Measurements from ENCODE around the gene CEP72. TPM values are rescaled to one million over a fixed set of nuclear protein-coding genes. Genes with fewer than 3 reads are reported as not detected.

The CEP72 gene
- total RNA-seq, 4 donors from 2014 or later: 0.83 to 1.8 (median 1.5) TPM

DNA sequence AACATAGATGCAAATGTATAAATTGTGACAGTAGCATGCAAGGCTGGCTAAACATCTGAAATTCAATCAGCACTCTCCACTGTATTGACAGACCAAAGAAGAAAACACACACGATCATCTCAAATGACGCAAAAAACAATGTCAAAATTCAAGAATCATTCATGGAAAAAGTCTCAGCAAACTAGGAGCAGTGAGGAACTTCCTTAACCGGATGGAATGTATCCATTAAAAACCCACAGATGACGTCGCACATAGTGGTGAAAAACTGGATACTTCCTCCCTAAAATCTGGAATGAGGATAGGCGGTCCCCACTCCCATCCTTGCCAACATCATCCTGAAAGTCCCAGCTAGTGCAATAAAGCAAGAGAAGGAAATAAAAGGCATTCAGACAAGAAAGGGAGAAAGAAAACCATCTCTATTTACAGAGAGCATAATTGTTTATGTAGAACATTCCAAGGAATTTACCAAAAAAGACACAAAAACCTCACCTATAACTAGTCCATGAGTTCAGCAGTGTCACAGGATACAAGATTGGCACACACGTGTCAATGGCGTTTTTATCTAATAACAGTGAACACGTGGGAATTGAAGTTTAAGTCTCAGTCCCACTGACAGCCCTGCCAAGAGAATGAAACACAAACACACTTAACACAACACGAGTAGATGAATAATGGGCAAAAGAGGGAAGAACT, 14.1 kb upstream of the CEP72 start:
- Histone ChIP-seq H3K9me3 (no peaks in the 10 kb centered on the region), H3K4me1 (no peaks in the 10 kb centered on the region), H3K4me3 (no peak overlapping the region), H3K27ac (replicated peaks in 1 of 4) (no peak overlapping the region), H3K27me3 (peaks cover 0 to 66% (median 6%) of the 10 kb centered on the region in 4 donors), H3K36me3 (no peaks in the 10 kb centered on the region)
- WGBS: 51% methylated on average over 10 of the region's 10 CpGs
- no peak for DNase-seq (ENCODE audit: extremely low spot score)
- no peak for TF ChIP-seq EP300 (IDR thresholded peaks at IDR 0.05)
- TF ChIP-seq, protein P1, sequence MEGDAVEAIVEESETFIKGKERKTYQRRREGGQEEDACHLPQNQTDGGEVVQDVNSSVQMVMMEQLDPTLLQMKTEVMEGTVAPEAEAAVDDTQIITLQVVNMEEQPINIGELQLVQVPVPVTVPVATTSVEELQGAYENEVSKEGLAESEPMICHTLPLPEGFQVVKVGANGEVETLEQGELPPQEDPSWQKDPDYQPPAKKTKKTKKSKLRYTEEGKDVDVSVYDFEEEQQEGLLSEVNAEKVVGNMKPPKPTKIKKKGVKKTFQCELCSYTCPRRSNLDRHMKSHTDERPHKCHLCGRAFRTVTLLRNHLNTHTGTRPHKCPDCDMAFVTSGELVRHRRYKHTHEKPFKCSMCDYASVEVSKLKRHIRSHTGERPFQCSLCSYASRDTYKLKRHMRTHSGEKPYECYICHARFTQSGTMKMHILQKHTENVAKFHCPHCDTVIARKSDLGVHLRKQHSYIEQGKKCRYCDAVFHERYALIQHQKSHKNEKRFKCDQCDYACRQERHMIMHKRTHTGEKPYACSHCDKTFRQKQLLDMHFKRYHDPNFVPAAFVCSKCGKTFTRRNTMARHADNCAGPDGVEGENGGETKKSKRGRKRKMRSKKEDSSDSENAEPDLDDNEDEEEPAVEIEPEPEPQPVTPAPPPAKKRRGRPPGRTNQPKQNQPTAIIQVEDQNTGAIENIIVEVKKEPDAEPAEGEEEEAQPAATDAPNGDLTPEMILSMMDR (IDR thresholded peaks at IDR 0.05): no peak
- no peak for TF ChIP-seq POLR2A (IDR thresholded peaks at IDR 0.05; ENCODE audit: low read depth)
- TF ChIP-seq POLR2AphosphoS5 (IDR thresholded peaks at IDR 0.05): no peak
- intact Hi-C loops (cut with DNase I): no loop called here

DNA sequence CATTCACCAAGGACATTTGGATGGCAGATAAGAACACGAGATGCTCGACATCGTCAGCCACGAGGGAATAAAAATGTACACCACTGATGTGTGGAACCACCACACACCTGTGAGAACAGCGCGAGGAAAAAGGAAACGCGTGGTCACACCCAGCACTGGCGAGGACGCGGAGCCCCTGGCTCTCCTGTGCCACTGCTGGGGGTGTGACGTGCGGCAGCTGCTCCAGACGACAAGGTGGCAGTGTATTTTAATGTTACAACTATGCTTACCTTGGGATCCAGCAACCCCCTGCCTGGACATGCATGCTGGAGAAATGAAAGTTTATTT, 13.6 kb upstream of the CEP72 start:
- 57% methylated on average over 14 of the region's 14 CpGs for WGBS
- H3K36me3 ChIP-seq: no peaks in the 10 kb centered on the region
- TF ChIP-seq POLR2AphosphoS5 (IDR thresholded peaks at IDR 0.05): no peak
- TF ChIP-seq, protein P1 (IDR thresholded peaks at IDR 0.05): no peak
- TF ChIP-seq POLR2A (IDR thresholded peaks at IDR 0.05; ENCODE audit: low read depth): no peak
- TF ChIP-seq EP300 (IDR thresholded peaks at IDR 0.05): no peak
- DNase-seq (ENCODE audit: extremely low spot score): no peak
- peaks cover 0 to 66% (median 5%) of the 10 kb centered on the region in 4 donors for H3K27me3 ChIP-seq
- intact Hi-C loops (cut with DNase I): no loop called here
- no peak overlapping the region for H3K4me3 ChIP-seq
- no peaks in the 10 kb centered on the region for H3K4me1 ChIP-seq
- no peaks in the 10 kb centered on the region for H3K9me3 ChIP-seq
- no peak overlapping the region for H3K27ac ChIP-seq (replicated peaks in 1 of 4)

DNA sequence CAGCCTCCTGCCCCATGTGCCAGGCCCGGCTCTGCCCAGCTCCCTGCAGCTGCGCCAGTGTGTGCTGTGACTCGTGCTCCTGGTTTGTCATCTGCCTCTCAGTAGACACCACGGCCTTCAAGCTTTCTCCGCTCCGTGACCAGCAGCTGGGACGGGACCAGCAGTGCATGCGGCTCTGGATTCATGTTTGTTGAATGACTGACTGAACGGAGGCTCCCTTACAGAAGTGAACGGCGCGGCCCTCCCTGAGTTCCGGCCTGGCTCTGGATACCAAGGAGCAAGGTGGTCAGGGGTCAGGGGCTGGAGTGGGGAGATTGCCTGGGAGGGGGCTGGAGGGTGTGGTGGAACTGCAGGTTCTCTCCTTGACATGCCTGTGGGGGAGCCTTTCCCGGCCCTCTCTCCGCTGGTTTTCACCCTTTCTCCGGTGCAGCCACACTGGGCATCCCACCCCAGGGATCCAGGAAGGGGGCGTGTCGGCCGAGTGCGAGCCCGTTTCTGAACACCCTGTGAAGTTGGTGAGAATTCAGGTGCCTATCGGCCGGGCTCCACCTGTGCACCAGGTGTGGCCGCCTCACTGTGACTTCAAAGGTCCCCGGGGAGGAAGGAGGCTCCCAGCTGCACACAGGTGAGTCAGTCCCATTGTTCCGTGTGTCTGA, 11.1 kb upstream of the CEP72 start:
- H3K27me3 ChIP-seq: peaks cover 0 to 67% (median 0%) of the 10 kb centered on the region in 4 donors
- H3K4me1 ChIP-seq: no peaks in the 10 kb centered on the region
- intact Hi-C loops (cut with DNase I): no loop called here
- no peaks in the 10 kb centered on the region for H3K36me3 ChIP-seq
- TF ChIP-seq, protein P1 (IDR thresholded peaks at IDR 0.05): no peak
- TF ChIP-seq POLR2A (IDR thresholded peaks at IDR 0.05; ENCODE audit: low read depth) (no peak), POLR2AphosphoS5 (IDR thresholded peaks at IDR 0.05) (no peak), EP300 (IDR thresholded peaks at IDR 0.05) (no peak)
- no peak overlapping the region for H3K27ac ChIP-seq (replicated peaks in 1 of 4)
- DNase-seq (ENCODE audit: extremely low spot score): no peak
- H3K9me3 ChIP-seq: no peaks in the 10 kb centered on the region
- H3K4me3 ChIP-seq: no peak overlapping the region
- WGBS: 89% methylated on average over 16 of the region's 26 CpGs

DNA sequence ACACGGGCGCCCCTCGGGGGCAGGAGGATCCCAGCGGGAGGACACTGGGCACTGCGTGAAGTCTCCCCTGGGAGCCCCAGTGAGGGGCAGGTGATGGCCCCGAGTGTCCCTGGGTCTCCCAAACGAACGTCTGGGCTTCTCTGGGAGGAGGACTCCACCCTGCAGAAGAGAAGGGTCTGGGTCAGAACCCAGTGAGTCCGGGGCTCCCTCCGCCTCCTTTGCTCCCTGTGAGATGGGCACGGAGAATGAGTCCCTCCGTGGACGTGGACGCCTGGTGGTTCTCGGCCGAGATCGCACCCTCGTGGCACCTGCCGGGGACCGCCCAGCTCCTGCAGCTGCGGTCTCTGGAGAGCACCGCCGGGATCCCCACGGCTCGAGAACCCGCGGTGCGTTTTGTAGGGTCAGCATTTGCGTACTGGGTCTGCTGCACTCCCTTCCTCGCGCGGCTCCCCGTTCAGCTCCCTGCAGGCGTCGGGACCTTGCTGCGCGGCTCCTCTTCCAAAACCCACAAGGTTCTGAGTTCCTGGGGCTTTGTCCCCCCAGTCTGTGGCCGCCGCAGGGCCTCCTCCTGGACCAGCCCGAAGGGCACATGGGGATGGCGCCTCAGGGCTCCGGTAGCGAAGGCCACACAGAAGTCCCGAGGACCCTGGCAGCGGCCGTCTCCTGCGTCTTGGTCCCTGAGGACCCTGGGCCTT, 10.2 kb upstream of the CEP72 start:
- H3K9me3 ChIP-seq: no peaks in the 10 kb centered on the region
- no peaks in the 10 kb centered on the region for H3K36me3 ChIP-seq
- no peak overlapping the region for H3K4me3 ChIP-seq
- no peak for DNase-seq (ENCODE audit: extremely low spot score)
- TF ChIP-seq EP300 (IDR thresholded peaks at IDR 0.05): no peak
- TF ChIP-seq, protein P1 (IDR thresholded peaks at IDR 0.05): no peak
- TF ChIP-seq POLR2A (IDR thresholded peaks at IDR 0.05; ENCODE audit: low read depth): no peak
- TF ChIP-seq POLR2AphosphoS5 (IDR thresholded peaks at IDR 0.05): no peak
- peaks cover 0 to 70% (median 0%) of the 10 kb centered on the region in 4 donors for H3K27me3 ChIP-seq
- H3K27ac ChIP-seq (replicated peaks in 1 of 4): no peak overlapping the region
- no peaks in the 10 kb centered on the region for H3K4me1 ChIP-seq
- WGBS: 88% methylated on average over 42 of the region's 47 CpGs
- intact Hi-C loops (cut with DNase I): no loop called here

Data from esophagus muscularis mucosa (tissue), 4 donors.